ENCODE measurements around the gene KCNQ1OT1.
"Not testable (repeated sequence)": the region's sequence is repeated elsewhere in the genome, so short reads cannot be mapped to it uniquely, and the experiment has no call there.

Gene KCNQ1OT1

GRCh38 chr11:2641623-2642022, 58.2 kb downstream of the KCNQ1OT1 start:
- no peak for FAIRE-seq
- DNase-seq (ENCODE audit: insufficient read length, low spot score): no peak
- TF ChIP-seq CTCF (IDR thresholded peaks at IDR 0.05; ENCODE audit: insufficient read depth, missing control alignments): no peak

- not testable (repeated sequence) for FAIRE-seq; DNase-seq (ENCODE audit: insufficient read length, low spot score)
Measured at GRCh38 chr11:2639763-2640162, 60.0 kb downstream of the KCNQ1OT1 start.

GRCh38 chr11:2631161-2631560, 68.6 kb downstream of the KCNQ1OT1 start:
- FAIRE-seq (no peak), DNase-seq (ENCODE audit: insufficient read length, low spot score) (no peak)
- no peak for TF ChIP-seq CTCF (IDR thresholded peaks at IDR 0.05; ENCODE audit: insufficient read depth, missing control alignments)

GRCh38 chr11:2630679-2631078, 69.1 kb downstream of the KCNQ1OT1 start:
- TF ChIP-seq CTCF (IDR thresholded peaks at IDR 0.05; ENCODE audit: insufficient read depth, missing control alignments): no peak
- no peak for DNase-seq (ENCODE audit: insufficient read length, low spot score)
- no peak for FAIRE-seq

DNA sequence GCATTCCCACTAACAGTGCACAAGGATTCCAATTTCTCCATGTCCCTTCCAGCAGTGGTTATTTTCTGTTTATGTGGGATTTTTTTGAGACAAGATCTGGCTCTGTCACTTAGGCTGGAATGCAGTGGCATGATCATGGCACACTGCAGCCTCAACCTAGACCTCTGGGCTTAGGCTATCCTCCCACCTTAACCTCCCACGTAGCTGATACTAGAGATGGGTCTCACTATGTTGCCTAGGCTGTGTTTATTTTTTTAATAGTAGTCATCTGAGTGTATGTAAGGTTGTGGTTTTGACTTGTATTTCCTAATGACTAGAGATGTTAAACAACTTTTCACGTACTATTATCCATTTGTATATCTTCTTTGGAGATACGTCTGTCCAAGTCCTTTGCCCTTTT, 74.6 kb downstream of the KCNQ1OT1 start:
- no peak for FAIRE-seq
- no peak for DNase-seq (ENCODE audit: insufficient read length, low spot score)
- no peak for TF ChIP-seq CTCF (IDR thresholded peaks at IDR 0.05; ENCODE audit: insufficient read depth, missing control alignments)

- FAIRE-seq: no peak
- DNase-seq (ENCODE audit: insufficient read length, low spot score): no peak
- no peak for TF ChIP-seq CTCF (IDR thresholded peaks at IDR 0.05; ENCODE audit: insufficient read depth, missing control alignments)
Measured at GRCh38 chr11:2621894-2622293, 77.9 kb downstream of the KCNQ1OT1 start.

- DNase-seq (ENCODE audit: insufficient read length, low spot score) (no peak), FAIRE-seq (no peak)
- TF ChIP-seq CTCF (IDR thresholded peaks at IDR 0.05; ENCODE audit: insufficient read depth, missing control alignments): no peak
Measured at GRCh38 chr11:2612884-2613571, 86.8 kb downstream of the KCNQ1OT1 start.

DNA sequence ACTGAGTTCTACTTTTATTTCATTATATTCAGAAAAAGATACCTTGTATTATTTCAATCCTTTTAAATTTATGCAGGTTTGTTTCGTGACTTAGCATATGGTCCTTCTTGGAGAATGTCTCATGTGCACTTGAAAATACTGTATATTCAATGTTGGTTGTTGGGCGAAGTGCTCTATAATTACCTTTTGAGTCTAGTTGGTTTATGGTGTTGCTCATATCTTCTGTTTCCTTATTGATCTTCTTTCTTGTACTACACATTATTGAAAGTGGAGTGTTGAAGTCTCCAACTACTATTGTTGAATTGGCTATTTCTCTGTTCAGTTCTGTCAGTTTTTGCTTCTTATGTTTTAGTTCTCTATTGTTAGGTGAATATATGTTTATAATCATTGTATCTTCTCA, 90.4 kb downstream of the KCNQ1OT1 start:
- FAIRE-seq (no peak), DNase-seq (ENCODE audit: insufficient read length, low spot score) (no peak)
- no peak for TF ChIP-seq CTCF (IDR thresholded peaks at IDR 0.05; ENCODE audit: insufficient read depth, missing control alignments)
